ENCODE measurements around the gene HTRA1. TPM values are rescaled to one million over a fixed set of nuclear protein-coding genes. Genes with fewer than 3 reads are reported as not detected.

Gene HTRA1
- total RNA-seq, 4 donors from 2014 or later, result 14.2 to 23.2 (median 17.2) TPM

- Histone ChIP-seq H3K27me3 (no peaks in the 10 kb centered on the region), H3K36me3 (no peaks in the 10 kb centered on the region), H3K4me1 (peaks cover 9 to 10% of the 10 kb centered on the region in 2 donors), H3K4me3 (no peak overlapping the region), H3K9me3 (no peaks in the 10 kb centered on the region), H3K27ac (no peak overlapping the region)
- DNase-seq, result no peak
- in situ Hi-C loops (cut with MboI; ENCODE audit: low sequenced_read_pairs in 4 of 4), result no loop called here
- no peak for TF ChIP-seq CTCF (IDR thresholded peaks at IDR 0.05 in 4 of 5, conservative IDR thresholded peaks at IDR 0.05 in 1 of 5)
- no peak for TF ChIP-seq POLR2A (IDR thresholded peaks at IDR 0.05)
- no peak for ATAC-seq
- intact Hi-C loops (cut with DNase I; ENCODE audit: low total_unique reads), result no loop called here
Observed at GRCh38 chr10:122484276-122485060, 23.1 kb downstream of the HTRA1 start.

DNA sequence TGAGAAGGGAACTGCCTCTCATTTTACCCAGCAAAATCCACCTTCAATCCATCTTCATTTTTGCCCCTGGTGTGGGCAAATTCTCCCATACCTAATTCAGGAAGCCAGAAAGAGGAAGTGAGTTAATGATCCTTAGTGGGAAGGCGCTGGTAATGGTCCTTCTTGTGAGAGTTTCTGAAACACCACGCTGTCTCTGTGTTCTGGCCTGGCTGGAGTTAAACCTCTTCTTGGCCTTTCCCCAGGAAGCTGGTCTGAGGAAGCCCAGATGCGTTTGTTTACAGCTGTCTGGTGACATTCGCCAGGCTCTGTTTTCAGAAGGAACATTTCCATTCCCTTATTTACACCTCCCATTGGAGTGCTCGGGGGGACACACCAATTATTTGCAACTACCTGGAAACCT, 24.3 kb downstream of the HTRA1 start:
- no peak for TF ChIP-seq POLR2A (IDR thresholded peaks at IDR 0.05)
- no peak for TF ChIP-seq CTCF (IDR thresholded peaks at IDR 0.05 in 4 of 5, conservative IDR thresholded peaks at IDR 0.05 in 1 of 5)
- ATAC-seq (no peak), DNase-seq (no peak)
- no peaks in the 10 kb centered on the region for H3K9me3 ChIP-seq
- H3K36me3 ChIP-seq, result no peaks in the 10 kb centered on the region
- peaks cover 9 to 10% of the 10 kb centered on the region in 2 donors for H3K4me1 ChIP-seq
- in situ Hi-C loops (cut with MboI; ENCODE audit: low sequenced_read_pairs in 4 of 4) (no loop called here), intact Hi-C loops (cut with DNase I; ENCODE audit: low total_unique reads) (no loop called here)
- no peaks in the 10 kb centered on the region for H3K27me3 ChIP-seq
- H3K4me3 ChIP-seq, result no peak overlapping the region
- H3K27ac ChIP-seq, result peak overlapping the region in 1 of 4 donors; percentile 11

DNA sequence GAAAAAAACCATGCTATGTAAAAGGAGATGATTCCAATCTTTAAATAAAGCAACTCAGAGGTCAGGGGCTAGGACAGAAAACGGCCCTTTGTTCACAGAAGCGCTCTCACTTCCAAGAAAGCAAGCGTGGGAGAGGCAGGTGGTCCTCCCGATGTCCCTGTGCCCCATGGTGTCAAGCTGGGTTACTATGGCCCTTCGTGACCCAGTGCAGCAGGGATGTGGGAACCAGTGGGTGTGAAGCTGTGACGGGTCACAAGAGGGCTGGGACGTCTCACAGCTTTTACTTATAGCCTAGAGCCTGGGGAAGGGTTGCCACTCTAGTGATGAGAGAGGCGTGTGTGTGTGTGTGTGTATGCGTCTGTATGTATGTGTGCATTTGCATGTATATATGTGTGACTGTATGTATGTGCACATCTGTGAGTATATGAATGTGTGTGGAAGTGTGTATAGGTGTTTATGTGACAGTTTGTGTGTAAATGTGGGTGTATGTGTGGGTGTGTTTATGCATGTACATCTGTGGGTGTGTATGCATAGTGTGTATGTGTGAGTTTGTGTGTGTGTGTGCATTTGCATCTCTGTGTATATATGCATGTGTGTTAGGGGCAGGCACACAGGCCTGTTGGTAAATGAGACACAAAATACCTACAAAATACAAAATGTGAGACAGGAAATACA, 25.2 kb downstream of the HTRA1 start:
- H3K27ac ChIP-seq, result no peak overlapping the region
- intact Hi-C loops (cut with DNase I; ENCODE audit: low total_unique reads) (no loop called here), in situ Hi-C loops (cut with MboI; ENCODE audit: low sequenced_read_pairs in 4 of 4) (no loop called here)
- DNase-seq, result no peak
- ATAC-seq, result no peak
- TF ChIP-seq POLR2A (IDR thresholded peaks at IDR 0.05) (no peak), CTCF (IDR thresholded peaks at IDR 0.05 in 4 of 5, conservative IDR thresholded peaks at IDR 0.05 in 1 of 5) (no peak)
- no peaks in the 10 kb centered on the region for H3K27me3 ChIP-seq
- H3K36me3 ChIP-seq, result no peaks in the 10 kb centered on the region
- no peaks in the 10 kb centered on the region for H3K9me3 ChIP-seq
- peaks cover 9 to 10% of the 10 kb centered on the region in 2 donors for H3K4me1 ChIP-seq
- H3K4me3 ChIP-seq, result no peak overlapping the region

DNA sequence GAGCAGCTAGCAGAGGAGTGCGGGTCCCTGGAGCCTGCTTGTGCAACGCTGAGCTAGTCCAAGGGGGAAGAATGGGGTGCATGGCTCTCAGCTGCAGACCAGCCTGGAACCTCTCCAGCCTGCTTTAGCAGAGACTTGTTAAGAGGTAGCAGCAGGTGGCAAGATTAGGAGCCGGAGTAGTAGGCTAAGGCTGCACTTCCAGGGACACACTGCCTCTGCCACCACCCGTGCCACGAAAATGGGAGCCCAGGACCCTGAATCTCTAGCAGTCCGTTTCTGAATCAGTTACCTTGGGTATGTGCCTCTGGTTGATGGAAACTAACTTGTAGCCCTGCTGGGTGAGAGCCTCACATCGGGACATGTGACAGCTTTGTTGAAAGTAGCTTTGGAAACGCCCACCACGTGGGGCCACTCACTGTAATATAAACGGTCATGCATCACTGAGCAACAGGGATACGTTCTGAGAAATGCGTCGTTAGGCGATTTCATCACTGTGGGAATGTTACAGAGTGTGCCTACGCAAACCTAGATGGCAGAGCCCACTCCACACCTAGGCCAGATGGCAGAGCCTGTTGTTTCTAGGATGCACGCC, 25.9 kb downstream of the HTRA1 start:
- no peak for ATAC-seq
- no peak overlapping the region for H3K4me3 ChIP-seq
- H3K4me1 ChIP-seq, result peaks cover 9 to 10% of the 10 kb centered on the region in 2 donors
- intact Hi-C loops (cut with DNase I; ENCODE audit: low total_unique reads) (no loop called here), in situ Hi-C loops (cut with MboI; ENCODE audit: low sequenced_read_pairs in 4 of 4) (no loop called here)
- no peaks in the 10 kb centered on the region for H3K27me3 ChIP-seq
- no peaks in the 10 kb centered on the region for H3K9me3 ChIP-seq
- no peaks in the 10 kb centered on the region for H3K36me3 ChIP-seq
- DNase-seq, result no peak
- no peak overlapping the region for H3K27ac ChIP-seq
- TF ChIP-seq CTCF (IDR thresholded peaks at IDR 0.05 in 4 of 5, conservative IDR thresholded peaks at IDR 0.05 in 1 of 5) (no peak), POLR2A (IDR thresholded peaks at IDR 0.05) (no peak)
